ENCODE data around the gene CDC42SE2.

DNA sequence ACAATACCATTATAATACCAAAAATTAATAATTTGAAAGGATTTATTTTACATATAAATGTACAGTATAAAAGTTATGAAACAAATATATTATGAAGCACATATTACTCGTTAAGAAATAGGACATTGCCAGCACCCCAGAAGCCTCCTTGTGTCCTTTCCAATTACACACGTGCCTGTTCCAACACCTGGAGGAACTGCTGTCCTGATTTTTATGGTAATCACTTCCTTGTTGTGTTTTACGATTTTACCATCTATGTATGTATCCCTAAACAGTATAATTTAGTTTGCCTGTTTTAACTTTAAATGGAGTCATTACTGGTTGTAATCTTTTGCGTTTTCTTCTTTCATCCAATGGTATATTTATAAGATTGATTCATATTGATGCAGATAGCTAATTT is 105.0 kb downstream of the CDC42SE2 start:
- TF ChIP-seq, protein P1, sequence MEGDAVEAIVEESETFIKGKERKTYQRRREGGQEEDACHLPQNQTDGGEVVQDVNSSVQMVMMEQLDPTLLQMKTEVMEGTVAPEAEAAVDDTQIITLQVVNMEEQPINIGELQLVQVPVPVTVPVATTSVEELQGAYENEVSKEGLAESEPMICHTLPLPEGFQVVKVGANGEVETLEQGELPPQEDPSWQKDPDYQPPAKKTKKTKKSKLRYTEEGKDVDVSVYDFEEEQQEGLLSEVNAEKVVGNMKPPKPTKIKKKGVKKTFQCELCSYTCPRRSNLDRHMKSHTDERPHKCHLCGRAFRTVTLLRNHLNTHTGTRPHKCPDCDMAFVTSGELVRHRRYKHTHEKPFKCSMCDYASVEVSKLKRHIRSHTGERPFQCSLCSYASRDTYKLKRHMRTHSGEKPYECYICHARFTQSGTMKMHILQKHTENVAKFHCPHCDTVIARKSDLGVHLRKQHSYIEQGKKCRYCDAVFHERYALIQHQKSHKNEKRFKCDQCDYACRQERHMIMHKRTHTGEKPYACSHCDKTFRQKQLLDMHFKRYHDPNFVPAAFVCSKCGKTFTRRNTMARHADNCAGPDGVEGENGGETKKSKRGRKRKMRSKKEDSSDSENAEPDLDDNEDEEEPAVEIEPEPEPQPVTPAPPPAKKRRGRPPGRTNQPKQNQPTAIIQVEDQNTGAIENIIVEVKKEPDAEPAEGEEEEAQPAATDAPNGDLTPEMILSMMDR (IDR thresholded peaks at IDR 0.05; ENCODE audit: low read length), result no peak
- no peak for TF ChIP-seq EZH2 (IDR thresholded peaks at IDR 0.05; ENCODE audit: borderline replicate concordance, low read length)

All from OCI-LY1 (cell line).